ENCODE results near the gene LCN15. TPM values are rescaled to one million over a fixed set of nuclear protein-coding genes. Genes with fewer than 3 reads are reported as not detected.

Gene LCN15
- total RNA-seq, 2 donors from 2014 or later: not detected

DNA sequence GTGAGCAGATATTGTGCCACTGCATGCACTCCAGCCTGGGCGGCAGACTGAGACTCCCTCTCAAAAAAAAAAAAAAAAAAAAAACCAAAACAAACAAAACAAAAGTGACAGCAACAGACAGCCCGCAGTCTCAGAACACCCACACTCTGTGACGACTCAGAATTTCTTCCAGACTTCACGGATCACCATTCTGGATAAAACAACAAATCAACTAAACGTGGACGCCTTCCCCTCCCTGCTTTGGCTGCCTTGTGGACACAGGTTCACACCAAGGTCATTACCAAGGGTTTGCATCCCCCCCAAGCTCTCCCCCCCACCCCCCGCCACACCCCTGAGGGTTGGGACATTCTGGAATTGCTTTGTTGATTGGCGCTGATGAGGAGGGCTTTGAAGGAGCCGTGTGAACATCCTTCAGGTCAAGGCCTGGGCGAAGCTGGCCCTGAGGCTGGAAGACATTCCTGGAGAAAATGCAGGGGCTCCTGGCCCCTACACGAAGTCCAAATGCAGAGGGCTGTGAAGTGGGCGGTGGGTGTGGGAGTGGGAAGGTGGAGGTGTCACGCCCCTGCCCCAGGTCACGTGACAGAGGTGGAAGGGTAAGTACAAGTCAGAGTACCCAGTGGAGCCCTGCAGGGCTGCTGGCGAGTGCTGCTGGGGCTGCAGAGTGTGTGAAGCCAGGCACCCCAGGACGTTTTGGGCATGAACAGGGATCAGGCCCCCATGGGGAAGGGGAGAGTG, 31.7 kb downstream of the LCN15 start:
- DNase-seq (ENCODE audit: low spot score): no peak
- intact Hi-C loops (cut with DNase I): no loop called here

- intact Hi-C loops (cut with DNase I): no loop called here
- DNase-seq (ENCODE audit: low spot score): no peak
Measured at GRCh38 chr9:136729926-136730325, 34.4 kb downstream of the LCN15 start.

DNA sequence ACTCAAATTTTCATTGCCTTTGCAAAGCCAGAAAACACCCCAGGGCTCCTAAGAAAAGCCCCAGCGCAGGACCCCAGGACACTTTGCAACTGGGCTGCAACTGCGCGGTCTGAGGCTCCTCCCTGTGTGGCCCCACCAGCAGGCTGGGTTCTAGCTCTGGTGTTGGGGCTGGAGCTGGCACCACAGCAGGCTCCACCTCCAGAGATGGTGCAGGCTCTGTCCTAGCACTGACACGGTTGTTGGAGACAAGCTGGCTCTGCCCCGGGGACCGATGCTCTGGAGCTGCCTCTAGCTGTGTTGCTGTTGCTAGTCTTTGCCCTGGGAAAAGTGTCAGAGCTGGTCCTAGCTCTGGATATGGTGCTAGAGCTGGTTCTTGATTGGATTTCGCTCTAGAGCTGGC, 35.2 kb downstream of the LCN15 start:
- intact Hi-C loops (cut with DNase I): no loop called here
- no peak for DNase-seq (ENCODE audit: low spot score)

DNA sequence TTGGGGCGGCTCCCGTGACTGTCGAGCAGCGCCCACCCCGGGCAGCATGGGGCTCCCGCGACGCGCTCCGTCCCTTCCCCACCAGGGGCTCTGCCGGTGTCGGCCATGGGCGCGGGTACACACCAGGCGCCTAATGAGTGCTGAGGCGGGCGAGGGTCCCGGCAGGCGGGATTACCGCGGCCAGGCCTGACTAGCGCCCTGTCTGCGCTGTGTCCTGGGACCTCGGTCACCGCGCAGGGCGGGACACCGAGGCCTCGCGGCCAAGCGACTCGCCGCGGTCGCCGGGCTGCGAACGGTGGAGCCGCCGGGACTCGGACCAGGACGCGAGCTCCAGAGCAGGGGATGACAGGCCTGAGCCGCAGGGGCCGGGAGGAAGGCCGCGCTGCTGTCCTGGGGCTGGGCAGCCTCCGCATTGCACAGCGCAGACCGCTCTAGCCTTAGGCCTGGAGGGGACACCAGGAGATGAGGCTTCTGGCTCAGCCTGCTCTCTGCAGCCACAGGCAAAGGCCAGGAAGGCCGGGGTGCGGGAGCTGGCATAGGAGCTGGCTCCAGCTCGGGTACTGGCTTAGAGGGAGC, 35.7 kb downstream of the LCN15 start:
- intact Hi-C loops (cut with DNase I): no loop called here
- peak; percentile 81 for DNase-seq (ENCODE audit: low spot score)

- DNase-seq (ENCODE audit: low spot score): peak; percentile 98
- intact Hi-C loops (cut with DNase I): no loop called here
Measured at GRCh38 chr9:136728080-136728547, 36.2 kb downstream of the LCN15 start.

DNA sequence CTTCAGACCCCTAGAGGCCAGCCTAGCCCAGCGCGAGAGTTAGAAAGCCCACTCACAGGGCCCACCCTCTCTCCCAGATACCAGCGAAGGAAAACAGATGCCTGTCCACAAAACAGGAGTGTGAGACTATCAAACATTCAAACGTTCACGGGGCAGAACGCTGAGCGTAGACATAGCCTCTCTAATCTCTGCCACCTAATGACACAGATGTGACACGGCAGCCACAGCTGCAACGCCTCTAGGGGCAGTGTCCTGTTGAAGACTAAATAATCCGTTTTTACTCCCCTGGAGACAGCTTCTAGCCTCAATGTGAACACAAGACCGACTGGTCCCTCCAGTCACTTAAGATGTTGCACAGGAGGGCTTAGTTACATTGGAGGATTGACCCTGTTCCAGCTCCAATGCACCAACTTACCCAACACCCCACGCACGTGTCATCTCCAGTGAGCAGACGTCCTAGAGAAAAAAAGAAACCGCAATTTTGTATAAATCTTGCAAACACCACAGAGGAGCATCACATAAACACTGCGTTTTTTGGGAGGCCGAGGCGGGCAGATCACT, 37.6 kb downstream of the LCN15 start:
- no peak for DNase-seq (ENCODE audit: low spot score)
- intact Hi-C loops (cut with DNase I): no loop called here

- DNase-seq (ENCODE audit: low spot score): peak; percentile 77
- intact Hi-C loops (cut with DNase I): no loop called here
Measured at GRCh38 chr9:136726118-136726517, 38.2 kb downstream of the LCN15 start.

DNA sequence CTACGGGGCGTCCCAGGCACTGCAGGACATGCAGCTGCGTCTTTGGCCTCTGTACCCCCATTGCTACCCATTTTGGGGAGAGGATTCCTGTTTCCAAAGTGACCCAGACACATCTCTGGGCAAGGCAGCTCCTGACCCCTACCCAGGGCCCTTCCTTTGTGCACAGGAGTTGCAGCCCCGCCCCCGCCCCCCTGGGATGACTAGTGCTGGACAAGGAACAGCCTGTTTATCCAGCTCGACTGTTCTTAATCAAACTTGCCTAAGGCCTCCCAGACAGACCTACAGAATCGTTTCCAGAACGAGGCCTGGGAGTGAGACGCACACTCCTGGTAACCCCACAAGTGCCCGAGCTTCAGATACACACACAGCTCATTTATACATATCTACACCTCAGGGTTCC, 38.7 kb downstream of the LCN15 start:
- intact Hi-C loops (cut with DNase I): no loop called here
- no peak for DNase-seq (ENCODE audit: low spot score)

DNA sequence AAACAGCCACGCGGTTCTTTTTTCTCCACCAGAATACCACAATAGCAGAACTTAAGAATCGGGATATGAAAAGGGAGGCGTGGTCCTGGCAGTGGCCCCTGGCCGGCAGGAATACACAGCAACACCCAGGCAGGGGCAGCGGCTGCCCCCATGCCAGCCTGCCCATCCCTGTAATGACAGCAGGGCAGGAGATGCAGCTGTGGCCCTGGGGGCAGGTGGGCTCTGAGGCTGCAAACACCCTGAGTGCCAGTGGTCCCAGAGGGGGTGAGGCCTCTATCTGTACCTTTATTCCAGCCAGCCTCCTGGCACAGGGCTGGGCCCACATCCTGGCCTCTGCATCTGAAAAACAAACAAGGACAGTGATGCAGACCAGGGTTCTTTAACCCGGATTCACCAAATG, 39.5 kb downstream of the LCN15 start:
- DNase-seq (ENCODE audit: low spot score): no peak
- intact Hi-C loops (cut with DNase I): no loop called here

DNA sequence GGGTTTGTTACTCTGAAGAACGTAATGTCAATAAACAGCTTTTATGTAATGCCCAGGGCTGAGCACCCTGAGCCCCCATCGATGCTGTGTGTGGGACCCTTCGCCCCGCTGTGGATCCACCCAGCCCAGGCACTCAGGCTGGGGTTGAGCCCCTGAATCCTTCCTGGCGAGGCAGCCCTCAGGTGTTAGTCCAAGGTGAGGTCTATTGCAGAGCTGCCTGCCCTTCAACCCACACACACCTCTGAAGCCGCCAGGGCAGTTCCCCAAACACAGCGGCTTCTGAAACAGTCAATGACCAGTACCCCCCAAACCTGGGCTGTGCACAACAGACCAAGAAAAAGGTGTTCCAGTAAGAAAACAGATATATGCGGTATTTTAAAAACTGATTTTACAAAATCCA, 40.3 kb downstream of the LCN15 start:
- no peak for DNase-seq (ENCODE audit: low spot score)
- intact Hi-C loops (cut with DNase I): loop anchor here in 1 of 2 donors (1.0 kb wide), 1 partner anchor 37 kb away; the partner anchor contains the start of gene AGPAT2

DNA sequence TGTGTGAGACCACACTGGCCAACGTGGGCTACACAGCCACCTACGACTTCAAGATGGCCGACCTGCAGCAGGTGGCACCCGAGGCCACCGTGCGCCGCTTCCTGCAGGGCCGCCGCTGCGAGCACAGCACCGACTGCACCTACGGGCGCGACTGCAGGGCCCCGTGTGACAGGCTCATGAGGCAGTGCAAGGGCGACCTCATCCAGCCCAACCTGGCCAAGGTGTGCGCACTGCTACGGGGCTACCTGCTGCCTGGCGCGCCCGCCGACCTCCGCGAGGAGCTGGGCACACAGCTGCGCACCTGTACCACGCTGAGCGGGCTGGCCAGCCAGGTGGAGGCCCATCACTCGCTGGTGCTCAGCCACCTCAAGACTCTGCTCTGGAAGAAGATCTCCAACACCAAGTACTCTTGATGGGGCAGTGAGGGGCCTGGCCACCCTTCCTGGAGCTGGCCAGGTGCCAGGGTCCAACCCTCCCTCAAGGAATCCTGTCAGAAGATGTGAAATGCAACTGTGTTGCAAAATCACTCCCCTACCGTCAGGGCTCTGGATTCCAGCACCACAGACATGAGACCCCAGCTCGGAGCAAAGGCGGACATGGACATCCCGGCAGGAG, 40.8 kb downstream of the LCN15 start:
- intact Hi-C loops (cut with DNase I): loop anchor here in 1 of 2 donors (1.0 kb wide), 1 partner anchor 36 kb away; the partner anchor contains the start of gene AGPAT2
- DNase-seq (ENCODE audit: low spot score): no peak

- intact Hi-C loops (cut with DNase I): loop anchor here in 1 of 2 donors (1.0 kb wide), 1 partner anchor 36 kb away; the partner anchor contains the start of gene AGPAT2
- DNase-seq (ENCODE audit: low spot score): no peak
Measured at GRCh38 chr9:136722969-136723356, 41.4 kb downstream of the LCN15 start.

DNA sequence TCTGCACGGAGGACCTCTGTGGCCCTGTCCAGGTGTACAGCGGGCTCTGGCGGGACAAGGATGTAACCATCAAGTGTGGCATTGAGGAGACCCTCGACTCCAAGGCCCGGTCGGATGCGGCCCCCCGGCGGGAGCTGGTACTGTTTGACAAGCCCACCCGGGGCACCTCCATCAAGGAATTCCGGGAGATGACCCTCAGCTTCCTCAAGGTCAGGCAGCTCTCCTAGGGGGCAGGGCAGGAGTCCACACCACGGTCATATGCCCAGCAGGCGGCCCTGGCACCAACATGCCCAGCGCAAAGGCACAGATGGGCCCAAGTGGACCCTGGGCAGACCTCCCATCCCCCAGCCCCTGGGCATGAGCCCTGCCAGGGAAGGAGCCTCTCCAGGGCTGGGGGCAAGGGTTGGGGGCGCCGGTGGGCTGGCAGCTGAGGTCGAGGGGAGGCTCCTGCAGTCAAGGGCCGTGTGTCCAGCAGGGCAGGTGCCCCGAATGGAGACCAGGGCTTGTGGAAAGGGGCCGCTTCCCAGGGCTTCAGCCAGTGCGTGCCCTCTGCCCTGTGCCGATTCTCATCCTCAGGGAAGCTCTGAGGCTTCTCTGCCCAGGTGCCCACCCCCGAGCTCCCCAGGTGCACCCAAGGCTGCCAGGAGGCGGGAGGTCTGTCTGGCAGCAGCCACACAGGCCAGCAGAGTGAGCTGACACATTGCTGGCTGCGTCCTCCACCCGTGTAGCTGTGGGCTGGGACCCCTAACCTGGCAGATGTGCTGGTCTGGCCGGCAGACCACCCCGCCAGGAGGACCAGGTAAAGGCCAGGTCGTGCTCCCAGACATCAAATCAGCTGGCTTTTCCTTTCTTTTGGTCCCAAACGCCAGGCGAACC, 42.0 kb downstream of the LCN15 start:
- DNase-seq (ENCODE audit: low spot score): peak; percentile 73
- intact Hi-C loops (cut with DNase I): no loop called here

GRCh38 chr9:136721339-136722092, 42.8 kb downstream of the LCN15 start:
- intact Hi-C loops (cut with DNase I): no loop called here
- DNase-seq (ENCODE audit: low spot score): peak; percentile 88

DNA sequence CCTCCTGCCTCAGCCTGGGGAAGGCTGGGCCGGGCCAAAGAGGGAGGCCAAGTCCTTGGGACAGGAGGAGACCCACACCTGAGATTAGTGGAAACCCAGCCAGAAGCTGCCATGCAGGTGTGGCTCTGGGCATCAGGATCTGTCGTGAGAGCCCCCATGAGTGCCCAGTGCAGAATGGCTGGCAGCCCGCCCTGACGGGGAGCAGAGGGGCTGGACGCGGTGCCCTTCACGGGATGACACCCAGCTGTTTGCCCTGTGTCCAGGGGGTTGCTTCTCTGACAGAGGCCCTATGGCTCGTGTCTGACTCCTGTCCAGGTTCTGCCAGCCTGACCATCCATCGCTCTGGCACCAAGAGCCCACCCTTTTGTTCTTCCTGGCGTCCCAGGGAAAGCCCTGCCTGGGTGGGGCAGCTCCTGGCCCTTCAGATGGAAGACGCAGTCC, 43.4 kb downstream of the LCN15 start:
- no peak for DNase-seq (ENCODE audit: low spot score)
- intact Hi-C loops (cut with DNase I): no loop called here

DNA sequence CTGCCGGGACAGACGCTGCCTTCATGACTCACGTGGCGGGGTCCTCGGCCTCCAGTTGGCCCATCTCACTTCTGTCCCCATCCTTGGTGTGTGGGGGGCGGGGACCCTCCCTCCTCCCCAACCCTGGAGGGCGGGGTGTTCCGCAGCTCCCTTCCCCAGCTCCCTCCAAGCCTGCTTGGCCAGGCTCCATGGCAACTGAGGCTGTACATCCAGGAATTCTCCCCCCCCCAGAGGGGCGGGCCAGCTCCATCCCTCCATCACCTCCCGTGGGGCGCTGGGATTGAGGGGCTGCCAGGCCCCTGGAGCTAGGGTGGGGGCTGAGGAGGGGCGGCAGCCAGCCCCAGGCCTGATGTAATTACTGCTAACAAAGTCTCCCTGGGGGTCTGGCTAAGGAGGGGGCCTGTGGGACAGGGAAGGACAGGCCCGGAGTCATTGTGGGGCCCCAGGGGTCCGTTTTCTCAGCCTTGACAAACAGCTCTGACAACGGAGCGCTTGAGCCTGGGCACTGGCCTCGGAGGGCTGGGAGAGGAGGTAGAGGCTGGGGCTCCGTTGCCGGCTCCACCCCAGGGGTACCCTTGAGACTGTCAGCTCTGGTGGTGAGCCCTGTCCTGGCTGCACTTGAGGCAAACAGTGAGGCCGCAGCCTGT, 43.9 kb downstream of the LCN15 start:
- intact Hi-C loops (cut with DNase I): no loop called here

DNA sequence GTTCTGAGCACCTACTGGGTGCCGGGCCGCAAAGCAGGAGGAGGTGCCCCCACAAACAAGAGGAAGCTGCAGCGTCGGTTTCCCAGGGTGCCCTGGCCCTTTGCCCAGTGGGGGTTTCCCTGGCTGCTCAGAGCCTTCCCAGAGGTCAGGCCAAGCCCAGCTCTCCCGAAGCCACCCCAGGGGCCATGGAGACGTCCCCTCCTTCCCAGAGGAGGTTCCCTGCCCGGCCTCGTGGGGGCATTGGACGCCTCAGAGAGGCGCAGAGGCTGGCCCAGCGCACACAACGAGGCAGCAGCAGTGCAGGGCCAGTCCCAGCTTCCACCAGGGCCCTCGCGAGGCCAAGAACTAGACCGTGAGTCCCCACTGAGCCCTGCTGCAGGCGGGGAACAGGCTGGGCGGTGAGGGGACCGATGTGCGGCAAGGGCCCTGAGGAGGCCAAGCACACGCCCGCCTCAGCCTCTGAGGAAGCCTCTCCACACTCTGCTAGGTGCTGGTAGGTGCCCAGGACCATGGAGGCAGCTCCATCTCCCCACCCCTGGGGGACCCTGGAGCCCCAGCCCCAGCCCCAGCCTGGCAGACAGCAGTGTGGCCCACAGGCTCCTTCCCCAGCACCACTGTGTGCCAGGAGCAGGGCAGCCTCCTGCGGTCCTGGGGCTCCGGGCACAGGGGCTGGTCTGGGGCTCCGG, 45.0 kb downstream of the LCN15 start:
- peak; percentile 84 for DNase-seq (ENCODE audit: low spot score)
- intact Hi-C loops (cut with DNase I): no loop called here

More for the DNA sequence above, 43.9 kb downstream of the LCN15 start:
- peak; percentile 87 for DNase-seq (ENCODE audit: low spot score)

Data from posterior vena cava (tissue), 2 donors.